NK-92 (cell line): ENCODE data around the gene NDST3.

Source experiments
- DNase-seq: peaks from one replicate; lab custom pipeline; 2025; ENCODE audit not compliant: unreplicated experiment; lab: John Stamatoyannopoulos, UW

NDST3 gene

DNA sequence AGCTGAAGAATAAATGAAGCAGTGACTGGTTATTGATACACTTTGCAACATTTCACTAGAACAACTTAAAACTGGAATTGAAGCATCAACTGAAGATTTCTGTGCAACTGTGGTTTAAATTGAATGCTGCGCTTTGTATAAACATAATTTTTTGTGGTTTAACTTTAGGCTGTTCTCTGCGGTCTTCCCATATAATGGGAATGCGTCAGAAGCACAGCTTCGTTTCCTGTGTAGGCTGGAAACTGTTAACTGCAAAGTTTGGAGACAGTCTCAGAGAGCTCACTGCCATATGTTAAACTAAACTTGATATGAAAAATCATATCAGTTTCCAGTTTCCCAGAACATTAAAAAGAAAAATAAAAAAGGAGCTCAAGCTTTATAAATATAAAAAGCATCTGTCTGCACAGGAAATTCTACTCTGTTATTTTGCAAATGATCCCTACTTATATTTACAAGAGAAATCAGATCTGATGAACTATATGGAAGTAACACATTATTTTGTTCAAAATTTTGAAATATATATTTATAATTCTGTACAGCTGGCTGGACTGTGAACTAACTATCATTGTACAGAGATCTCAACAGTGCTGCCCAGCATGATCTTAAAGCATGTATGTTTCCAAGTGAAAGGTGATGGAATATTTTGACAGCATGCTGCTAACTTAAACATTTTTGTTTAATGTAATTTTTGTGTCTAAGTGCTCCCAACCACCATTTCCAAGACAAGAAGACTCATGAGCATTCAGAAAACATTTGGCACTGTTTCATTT, 139.9 kb downstream of the NDST3 start:
- no peak for DNase-seq

DNA sequence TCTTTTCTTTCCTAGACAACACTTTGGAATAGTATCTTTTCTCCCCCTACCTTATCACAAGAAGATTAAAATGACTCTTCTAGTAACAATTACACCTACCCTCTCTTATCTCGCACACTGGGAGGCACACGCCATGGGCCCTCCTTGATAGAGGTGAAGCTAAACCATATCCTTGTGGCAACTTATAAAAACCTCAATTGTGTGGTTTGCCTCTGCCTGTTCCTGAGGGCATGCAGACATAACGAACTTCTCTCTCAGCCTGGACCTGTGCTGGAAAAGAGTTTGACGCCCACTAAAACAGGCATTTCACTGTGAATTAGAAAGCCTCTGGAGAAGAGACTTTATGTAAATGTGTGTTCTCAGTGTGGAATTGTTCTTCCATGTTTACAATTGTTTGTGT, 141.2 kb downstream of the NDST3 start:
- DNase-seq, result no peak

DNA sequence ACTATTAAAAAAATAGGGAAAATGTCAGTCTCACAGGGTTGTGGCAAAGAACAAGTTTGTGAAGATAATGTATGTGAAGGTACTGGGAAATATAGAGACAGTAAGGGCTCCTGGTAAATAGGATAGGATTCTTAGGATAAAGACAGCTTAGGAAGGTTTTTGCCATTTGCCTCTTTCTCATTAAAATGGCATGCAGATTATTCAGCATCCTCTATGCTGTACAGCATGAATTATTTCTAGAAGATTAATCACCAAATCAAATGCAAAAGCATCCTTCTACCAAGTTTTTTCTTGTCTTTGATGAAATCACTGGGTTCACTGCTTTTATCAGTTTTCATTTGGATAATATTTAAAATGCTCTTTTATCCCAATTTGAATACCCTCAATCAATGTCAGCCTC, 142.8 kb downstream of the NDST3 start:
- no peak for DNase-seq

DNA sequence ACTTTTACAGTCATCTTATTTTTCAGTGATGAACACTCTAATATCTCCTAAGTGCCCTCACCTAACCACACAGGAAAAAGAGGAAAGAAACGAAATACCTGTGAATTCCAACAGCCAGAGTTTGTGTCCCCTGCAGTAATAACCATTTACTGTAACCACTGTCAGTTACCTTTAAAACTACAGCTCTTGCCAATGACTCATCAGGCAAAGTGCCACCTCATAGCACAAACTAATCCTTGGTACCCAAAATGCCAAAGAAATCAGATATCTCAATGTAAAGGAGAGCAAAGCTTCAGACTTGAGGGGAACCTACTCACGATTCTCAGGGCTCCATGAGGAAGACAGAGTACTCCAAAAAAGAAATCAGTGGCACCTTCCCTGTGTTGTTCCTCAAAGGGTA, 146.5 kb downstream of the NDST3 start:
- no peak for DNase-seq

DNA sequence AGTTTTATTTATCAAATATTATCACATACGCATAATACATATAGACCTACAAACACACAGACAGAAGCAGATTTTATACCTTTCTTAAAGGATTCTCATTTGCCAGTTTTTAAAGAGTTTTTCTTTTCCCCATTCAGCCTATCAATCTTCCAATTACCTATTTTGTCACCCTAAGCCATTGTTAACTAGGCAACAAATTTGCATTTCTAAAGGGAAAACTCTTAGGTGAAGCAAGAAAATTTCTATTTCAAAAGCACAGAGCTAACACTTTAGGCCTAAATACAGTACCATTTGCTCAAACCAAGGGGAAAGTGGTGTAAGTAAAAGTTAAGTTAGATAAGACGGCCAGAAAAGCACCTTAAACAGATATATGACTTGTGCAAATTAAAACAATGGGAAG, 156.6 kb downstream of the NDST3 start:
- no peak for DNase-seq

DNA sequence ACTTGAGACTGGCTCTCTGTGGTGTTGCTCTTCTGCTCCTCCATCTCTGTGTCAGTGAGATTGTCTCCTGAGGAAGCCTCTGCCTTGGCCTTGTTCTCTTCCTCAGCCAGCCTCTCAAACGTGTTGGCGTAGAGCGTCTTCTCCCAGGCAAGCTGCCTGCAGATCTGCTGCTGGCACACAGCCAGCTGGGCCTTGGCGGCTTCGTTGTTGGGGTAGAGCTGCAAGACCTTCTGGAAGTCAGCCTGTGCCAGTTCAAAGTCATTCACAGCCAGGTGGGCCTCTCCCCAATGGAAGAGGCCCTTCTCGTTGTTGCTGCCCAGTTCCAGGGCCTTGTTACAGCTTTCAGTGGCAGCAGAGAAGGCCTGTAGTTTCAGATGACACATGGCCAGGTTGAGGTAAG, 159.1 kb downstream of the NDST3 start:
- DNase-seq, result no peak

DNA sequence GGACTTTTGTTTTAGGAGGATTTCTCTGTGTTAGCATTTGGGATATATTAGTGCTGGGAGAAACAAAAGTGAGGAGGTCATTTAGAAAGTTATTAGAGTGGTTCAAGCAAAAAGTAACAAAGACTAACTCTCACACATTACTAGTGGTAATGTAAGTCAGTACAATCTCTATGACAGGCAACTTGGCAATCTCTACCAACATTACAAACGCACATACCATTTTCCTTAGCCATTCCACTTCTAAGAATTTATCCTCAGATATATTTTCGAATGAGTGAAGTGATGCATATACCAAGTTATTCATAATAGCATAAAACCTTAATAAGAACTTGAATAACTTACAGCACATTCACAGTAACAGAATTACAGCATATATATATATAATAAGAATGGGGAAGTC, 172.3 kb downstream of the NDST3 start:
- no peak for DNase-seq

DNA sequence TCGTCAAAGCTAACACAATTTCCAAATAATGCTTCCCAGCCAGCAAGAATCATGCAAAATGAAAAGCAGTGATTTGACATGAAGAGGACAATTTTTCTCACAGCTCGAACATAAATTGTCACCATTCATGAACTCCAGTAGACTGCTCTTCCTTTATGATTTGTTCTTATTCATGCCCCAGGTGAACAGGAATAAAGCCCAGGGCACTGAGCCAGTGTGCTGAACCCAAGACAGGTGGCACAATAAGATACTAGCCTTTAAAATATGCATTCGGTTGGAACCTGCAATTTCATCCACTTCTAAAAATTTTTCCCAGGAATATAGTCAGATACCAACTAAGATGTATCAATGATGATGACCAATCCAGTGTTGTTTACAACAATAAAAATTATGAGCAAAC, 178.8 kb downstream of the NDST3 start:
- DNase-seq, result no peak

DNA sequence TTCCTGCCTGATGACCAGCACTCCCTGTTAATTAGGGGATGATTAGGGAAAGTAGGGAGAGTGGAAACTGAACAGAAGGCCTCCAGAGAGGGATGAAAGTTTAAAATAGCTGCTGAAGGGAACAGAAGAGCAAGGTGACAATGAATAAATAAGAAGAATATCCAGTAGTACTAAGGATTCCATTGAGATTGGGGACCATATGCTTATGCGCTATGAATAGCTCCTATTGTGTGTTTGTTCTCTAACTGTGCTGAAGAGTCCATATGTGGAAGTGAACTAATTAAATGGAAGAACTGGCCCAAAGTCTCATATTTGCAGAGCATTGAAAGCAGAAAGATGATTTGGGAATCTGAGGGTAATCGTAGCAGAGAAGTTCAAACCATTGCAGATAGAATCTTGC, 181.5 kb downstream of the NDST3 start:
- DNase-seq, result no peak

DNA sequence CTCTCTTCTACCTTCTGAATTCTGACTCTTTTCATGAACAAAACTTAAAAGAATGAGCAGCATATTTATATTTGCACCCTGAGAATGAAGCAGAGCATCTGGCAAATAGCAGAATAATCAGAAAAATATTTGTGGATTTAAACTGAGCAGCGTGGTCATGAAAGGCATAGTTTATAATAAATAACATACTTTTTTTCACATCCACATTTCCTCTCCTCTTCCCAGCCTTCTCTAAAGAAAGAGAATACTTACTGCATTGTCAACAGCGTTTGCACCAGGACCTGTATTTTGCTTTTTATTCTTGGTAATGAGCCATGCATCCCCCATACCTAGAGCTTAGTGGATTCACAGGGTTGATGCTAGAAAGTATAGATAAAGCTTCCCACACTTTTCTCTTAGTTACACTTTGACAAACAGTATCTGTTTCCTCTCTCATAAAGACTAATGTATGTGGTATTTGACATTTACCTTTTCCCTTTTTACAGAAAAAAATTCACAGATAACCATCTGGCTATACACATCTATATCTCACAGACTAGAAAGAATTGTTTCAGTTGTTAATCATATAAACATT, 187.0 kb downstream of the NDST3 start:
- no peak for DNase-seq

DNA sequence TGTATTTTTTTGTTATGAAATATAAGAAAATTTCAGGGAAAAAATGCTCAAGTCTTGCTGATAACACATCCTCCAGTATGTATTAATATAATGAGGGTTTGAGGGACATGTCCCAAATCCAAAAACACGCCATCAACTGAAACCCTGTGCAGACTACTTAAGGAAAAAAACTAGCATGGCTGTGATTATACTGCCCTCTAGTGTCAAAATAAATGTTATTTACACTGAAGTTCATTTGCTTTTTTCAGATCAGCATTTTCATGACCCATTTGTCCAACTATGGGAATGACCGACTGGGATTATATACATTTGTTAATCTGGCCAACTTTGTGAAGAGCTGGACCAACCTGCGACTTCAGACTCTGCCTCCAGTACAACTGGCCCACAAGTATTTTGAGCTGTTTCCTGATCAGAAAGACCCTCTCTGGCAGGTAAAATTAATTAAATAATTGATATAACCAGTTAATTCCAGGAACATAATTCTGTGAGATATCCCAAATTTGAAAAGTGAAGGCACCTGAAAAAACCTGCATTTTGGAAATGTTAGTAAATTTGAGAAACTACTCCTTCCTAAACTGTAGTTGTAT, 190.1 kb downstream of the NDST3 start:
- DNase-seq, result no peak

DNA sequence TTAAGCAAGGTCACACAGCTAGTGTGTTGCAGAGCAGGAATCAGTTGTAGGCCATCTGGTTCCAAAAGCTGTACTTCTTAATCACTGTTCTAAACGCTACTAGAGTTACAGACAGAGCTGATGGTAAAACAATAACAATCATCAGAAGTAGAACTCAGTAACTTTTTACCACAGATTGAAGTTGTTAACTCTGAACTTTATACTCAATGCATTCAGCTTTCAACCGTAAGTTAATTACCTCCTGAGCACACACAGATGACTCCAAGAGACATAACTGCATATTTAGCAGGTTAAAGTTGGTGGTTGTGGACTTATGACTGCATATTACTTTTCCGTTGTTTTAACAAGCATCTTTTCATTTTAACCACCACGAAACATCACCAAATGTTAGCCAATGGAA, 191.2 kb downstream of the NDST3 start:
- DNase-seq, result no peak

DNA sequence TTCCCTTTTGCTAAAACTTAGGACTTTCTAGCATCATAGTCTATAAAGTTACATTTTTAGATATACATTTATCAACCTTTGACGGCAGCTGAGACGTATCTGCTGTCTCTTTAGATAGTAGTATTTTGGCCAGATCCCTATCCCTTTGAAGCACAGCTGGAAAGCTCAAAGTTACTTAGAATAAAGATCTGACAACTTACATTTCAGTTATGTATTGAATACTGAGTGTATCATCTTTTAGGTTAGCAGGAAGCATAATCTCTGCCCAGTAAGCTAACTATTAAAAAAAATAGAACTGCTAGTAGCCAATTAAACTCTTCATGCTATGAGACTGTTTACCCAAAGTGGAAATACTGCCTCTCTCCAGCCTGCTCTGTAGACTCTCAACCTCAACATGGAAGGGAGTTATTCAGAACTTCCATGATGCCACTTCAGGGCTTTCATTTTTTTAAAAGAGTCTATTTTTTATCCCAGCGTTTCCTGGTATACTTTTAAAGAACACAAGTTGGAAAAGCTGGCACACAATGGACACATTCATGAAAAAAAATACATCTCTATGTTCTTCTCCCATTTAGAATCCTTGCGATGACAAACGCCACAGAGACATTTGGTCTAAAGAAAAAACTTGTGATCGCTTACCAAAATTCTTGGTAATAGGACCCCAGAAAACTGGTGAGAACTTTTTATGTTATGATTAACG, 192.2 kb downstream of the NDST3 start:
- no peak for DNase-seq

DNA sequence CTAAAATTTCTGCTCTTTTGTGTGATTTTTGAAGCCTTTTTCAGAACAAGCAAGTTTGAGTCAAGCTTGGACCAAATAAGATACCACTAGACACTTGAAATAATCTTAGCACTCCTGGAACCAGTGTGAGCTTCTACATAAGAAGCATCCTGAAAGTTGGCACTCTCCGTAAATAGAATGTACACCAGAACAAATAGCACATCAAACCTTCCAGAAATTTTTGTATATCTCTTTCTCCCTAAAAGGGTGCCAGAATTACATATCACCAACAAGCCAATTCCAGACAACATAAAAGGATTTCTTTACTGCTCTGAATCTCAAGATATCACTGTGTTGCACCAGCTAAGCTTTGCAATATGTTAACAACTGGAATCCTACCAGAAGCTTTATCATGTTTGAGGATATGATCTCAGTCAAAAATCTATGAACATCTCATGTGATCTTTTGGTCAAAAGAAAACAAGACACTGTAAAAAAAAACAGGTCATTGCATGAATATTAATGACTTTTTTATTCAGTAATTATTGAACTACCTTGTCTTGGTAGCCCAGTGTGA, 201.4 kb downstream of the NDST3 start:
- no peak for DNase-seq

DNA sequence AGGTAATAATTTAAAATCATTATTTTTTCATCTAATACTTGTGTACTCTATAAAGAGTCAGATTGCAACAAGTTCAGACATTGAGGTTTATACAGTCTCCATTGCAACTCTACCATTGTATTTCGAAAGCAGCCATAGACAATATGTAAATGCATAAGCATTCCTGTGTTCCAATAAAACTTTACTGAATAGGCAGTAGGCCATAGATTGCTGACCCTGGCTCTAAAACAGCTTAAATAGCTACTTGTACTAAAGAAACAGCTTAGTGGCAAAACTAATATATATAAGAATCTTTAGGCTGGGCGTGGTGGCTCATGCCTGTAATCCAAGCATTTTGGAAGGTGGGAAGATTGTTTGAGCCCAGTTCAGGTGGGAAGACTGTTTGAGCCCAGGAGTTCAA, 203.2 kb downstream of the NDST3 start:
- no peak for DNase-seq

DNA sequence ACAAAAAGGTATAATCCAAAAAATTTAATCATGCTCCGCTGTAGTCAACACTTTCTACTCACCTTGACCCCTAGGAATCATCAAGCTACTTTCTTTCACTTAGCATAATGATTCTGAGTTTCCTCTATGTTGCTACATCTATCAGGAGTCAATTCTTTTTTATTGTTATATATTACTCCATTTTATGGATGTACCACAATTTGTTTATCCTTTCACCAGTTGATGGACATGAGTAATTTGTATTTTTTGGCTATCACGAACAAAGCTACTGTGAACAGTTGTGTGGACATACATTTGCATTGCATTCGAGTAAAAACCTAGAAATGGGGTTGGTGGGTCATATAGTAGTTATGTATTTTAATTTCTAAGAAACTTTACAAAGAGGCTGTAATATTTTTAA, 215.6 kb downstream of the NDST3 start:
- DNase-seq, result no peak

DNA sequence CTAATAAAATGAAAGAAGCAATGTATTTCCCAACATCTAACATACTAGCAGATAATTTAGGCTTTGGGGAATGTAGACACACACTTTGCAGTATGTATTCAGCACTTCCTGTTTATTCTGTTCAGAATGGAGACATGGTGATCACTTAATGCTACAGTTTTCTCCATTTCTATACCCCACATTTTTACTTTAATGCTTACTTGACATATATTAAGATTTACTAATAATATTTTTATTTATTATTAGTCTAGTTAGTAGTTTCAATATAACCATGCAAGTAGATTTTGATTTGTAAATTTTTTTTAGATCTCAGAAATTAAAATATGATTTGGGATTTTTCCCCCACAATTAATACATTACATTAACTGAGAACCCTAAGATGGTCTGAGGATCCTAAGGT, 220.1 kb downstream of the NDST3 start:
- DNase-seq, result no peak

DNA sequence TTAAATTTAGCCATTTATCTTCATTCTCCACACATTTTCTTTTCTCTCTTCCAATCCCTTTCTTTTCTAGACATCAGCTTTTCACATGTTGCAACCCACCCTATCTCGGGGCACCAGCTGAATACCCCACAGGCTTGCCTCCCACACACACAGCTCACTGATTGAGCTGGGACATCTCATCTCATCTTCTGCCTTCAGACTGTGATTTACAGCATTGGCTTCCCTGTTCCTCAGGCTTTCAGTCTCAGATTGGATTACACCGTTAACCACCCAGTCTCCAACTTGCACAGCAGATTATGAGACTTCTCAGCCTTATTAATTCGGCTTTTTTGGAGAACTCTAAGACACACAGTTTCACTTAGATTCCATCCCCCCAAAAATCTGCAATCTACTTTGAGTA, 224.8 kb downstream of the NDST3 start:
- DNase-seq, result no peak

DNA sequence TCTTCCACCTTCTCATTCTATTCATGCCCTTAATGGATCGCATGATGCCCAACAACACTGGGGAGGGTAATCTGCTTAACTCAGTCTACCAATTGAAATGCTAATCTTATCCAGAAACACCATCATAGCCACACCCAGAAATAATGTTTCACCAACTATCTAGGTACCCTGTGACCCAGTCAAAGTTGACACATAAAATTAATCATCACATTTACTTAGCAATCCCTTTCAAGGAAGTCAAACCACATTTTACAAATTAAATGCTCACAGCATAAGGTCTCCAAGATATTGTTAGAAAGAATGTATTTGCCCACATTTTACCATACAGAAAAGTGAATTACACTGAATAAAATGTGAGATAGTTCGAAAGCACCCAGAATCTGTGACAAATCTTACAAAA, 226.0 kb downstream of the NDST3 start:
- no peak for DNase-seq

DNA sequence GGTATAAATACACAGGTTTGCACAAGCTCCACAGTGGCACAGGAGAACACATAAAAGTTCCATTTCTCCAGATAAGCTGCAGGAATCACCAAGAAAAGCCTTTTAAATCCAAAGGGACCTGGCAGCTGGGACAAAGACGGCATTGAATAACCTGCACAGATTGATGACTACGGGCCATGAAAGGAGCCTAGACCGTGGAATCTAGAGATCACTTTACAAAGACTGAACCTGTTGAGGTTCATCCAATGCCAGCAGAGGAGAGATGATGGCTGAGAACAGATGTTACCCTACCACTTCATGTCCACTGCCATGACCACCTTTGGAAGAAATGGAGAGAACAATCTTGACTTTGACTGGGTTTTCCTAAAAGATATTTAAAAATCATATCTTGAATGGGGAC, 229.8 kb downstream of the NDST3 start:
- no peak for DNase-seq

DNA sequence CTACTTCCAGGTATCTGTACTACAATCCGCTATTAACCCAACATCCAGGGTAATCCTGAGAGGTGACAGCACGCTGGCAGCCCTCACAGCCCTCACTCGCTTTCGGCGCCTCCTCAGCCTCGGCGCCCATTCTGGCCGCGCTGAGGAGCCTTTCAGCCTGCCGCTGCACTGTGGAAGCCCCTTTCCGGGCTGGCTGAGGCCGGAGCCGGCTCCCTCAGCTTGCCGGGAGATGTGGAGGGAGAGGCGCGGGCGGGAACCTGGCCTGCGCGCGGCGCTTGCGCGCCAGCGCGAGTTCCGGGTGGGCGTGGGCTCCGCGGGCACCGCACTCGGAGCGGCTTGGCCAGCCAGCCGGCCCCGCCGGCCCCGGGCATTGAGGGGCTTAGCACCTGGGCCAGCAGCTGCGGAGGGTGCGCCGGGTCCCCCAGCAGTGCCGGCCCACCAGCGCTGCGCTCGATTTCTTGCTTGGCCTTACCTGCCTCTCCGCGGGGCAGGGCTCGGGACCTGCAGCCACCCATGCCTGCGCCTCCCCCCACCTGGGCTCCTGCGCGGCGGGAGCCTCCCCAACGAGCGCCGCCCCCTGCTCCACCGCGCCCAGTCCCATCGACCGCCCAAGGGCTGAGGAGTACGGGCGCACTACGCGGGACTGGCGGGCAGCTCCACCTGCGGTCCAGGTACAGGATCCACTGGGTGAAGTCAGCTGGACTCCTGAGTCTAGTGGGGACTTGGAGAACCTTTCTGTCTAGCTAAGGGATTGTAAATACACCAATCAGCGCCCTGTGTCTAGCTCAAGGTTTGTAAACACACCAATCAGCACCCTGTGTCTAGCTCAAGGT, 231.2 kb downstream of the NDST3 start:
- DNase-seq, result no peak
